Panc1 (cell line): ENCODE results near the gene SKIC3. TPM values are rescaled to one million over a fixed set of nuclear protein-coding genes. Genes with fewer than 3 reads are reported as not detected.

Experiments
- ATAC-seq: fragments of 200-7000 bp; cut with Tn5 transposase; 2 replicates; pipeline ENCODE4 v1.9.1; 2020; ENCODE audit warnings: mild to moderate bottlenecking, moderate library complexity
- BruUV-seq: library from RNA; stranded (reverse); fragments of 400-500 nt; replicated peaks from 2 replicates; lab custom pipeline; 2021; lab: Mats Ljungman, UMichigan
- CTCF ChIA-PET: fragments of 300-600 bp; sonication (Branson Sonifier 250); formaldehyde crosslinking; loops from one replicate; lab custom pipeline; 2022; ENCODE audit warnings: antibody characterized with exemption; lab: Charles Lee
- POLR2A ChIA-PET: fragments of 300-600 bp; sonication (Branson Sonifier 250); formaldehyde crosslinking; loops from one replicate; lab custom pipeline; 2022; ENCODE audit warnings: antibody characterized with exemption; lab: Charles Lee
- DNase-seq: peaks from one replicate; pipeline ENCODE4 v3.0.0-alpha.2; 2010; ENCODE audit warnings: low read depth, low spot score
- H3K27ac ChIP-seq: 2 replicates; pipeline ENCODE4 v1.5.1; 2011; ENCODE audit warnings: mild to moderate bottlenecking, low read length, inconsistent platforms
- H3K27me3 ChIP-seq: fragments of 200-500 bp; sonication (Bioruptor generic); 2 replicates; pipeline ENCODE4 v1.6.0; 2014; ENCODE audit warnings: low read length, inconsistent platforms; ENCODE audit not compliant: control insufficient read depth, insufficient read depth
- H3K36me3 ChIP-seq: fragments of 200-500 bp; sonication (Bioruptor generic); 2 replicates; pipeline ENCODE4 v1.5.1; 2014; ENCODE audit warnings: inconsistent platforms, mild to moderate bottlenecking, low read length, moderate library complexity; ENCODE audit not compliant: control insufficient read depth, insufficient read depth
- H3K4me1 ChIP-seq: 2 replicates; pipeline ENCODE4 v1.5.1; 2011; ENCODE audit warnings: inconsistent platforms, mild to moderate bottlenecking, low read length, moderate library complexity; ENCODE audit not compliant: control insufficient read depth, insufficient read depth
- H3K4me3 ChIP-seq, 2 experiments: 2 replicates each; pipeline ENCODE4 v1.5.1; 2011 to 2012; ENCODE audit warnings: low read depth in 2 of 2, low read length in 2 of 2, mild to moderate bottlenecking in 2 of 2, inconsistent platforms in 1 of 2, moderate library complexity in 1 of 2
- H3K9me3 ChIP-seq: fragments of 200-500 bp; sonication (Bioruptor generic); 2 replicates; pipeline ENCODE4 v1.5.1; 2014; ENCODE audit warnings: low read depth, mild to moderate bottlenecking, inconsistent platforms, low read length, moderate library complexity; ENCODE audit not compliant: control insufficient read depth, insufficient read depth
- POLR2AphosphoS5 ChIP-seq: IDR thresholded peaks from 2 replicates; pipeline ENCODE4 v1.6.1; 2012; ENCODE audit warnings: mild to moderate bottlenecking, low read depth, low read length, moderate library complexity
- SIN3A ChIP-seq: IDR thresholded peaks from 2 replicates; pipeline ENCODE4 v1.6.1; 2012; ENCODE audit warnings: low read depth, mild to moderate bottlenecking, low read length, moderate library complexity, borderline replicate concordance; ENCODE audit not compliant: insufficient read depth
- TCF7L2 ChIP-seq: IDR thresholded peaks from 2 replicates; pipeline ENCODE4 v1.6.1; 2011; ENCODE audit warnings: mild to moderate bottlenecking, low read depth, low read length, inconsistent platforms
- in situ Hi-C: cut with HindIII; loops from 2 replicates; pipeline ENCODE4 v1.10.0; 2016; ENCODE audit warnings: low sequenced_read_pairs, low pct_unique_long_range_greater_than_20kb
- intact Hi-C: fragments of 100-400 bp; cut with micrococcal nuclease; formaldehyde crosslinking; loops from one replicate; pipeline ENCODE4 v1.10.0; 2022; ENCODE audit not compliant: unreplicated experiment
- total RNA-seq: library from RNA; stranded (reverse); gene quantifications from one replicate; pipeline ENCODE4 v1.2.1, GENCODE V29; 2021; ENCODE audit not compliant: unreplicated experiment
- TF ChIP-seq, protein P1 (sequence below), 2 experiments: IDR thresholded peaks; 2 replicates each; pipeline ENCODE4 v1.6.1; 2011 to 2012; ENCODE audit warnings: low read depth in 2 of 2, control low read depth in 1 of 2, low read length in 1 of 2, mild to moderate bottlenecking in 1 of 2, moderate library complexity in 1 of 2; ENCODE audit not compliant: insufficient read depth in 1 of 2
- TF ChIP-seq, protein P2 (sequence below): fragments of 450-650 bp; IDR thresholded peaks from 2 replicates; pipeline ENCODE4 v1.5.1; 2017; ENCODE audit warnings: mild to moderate bottlenecking

SKIC3 gene
- total RNA-seq, 1 experiment from 2014 or later, result 69.1 TPM

DNA sequence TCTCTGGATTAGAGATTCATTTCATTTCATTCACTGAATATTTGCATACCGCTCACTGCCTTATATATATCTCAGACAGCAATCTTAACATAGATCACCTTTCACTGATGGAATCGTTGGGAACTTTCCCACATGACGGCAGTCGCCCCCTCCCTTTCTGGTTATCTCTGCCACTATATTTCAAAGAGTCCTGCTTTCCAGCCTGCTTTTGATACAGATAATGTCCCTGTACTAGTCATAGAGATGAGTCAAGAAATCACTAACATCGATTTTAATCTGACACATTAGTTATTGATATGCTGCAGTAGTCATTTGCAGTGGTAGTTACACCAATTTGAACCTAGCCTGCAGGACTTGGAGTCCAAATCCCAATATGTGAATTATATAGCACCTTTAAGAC, 8.6 kb upstream of the SKIC3 start:
- Histone ChIP-seq H3K36me3 (peaks cover 11% of the 10 kb centered on the region), H3K4me1 (peaks cover 5% of the 10 kb centered on the region; the same call in 1 of the 2 replicates), H3K27ac (no peak overlapping the region), H3K4me3 (no peak overlapping the region), H3K27me3 (no peaks in the 10 kb centered on the region), H3K9me3 (no peaks in the 10 kb centered on the region)
- DNase-seq, result no peak
- TF ChIP-seq SIN3A (no peak), TCF7L2 (no peak)
- TF ChIP-seq, protein P1, sequence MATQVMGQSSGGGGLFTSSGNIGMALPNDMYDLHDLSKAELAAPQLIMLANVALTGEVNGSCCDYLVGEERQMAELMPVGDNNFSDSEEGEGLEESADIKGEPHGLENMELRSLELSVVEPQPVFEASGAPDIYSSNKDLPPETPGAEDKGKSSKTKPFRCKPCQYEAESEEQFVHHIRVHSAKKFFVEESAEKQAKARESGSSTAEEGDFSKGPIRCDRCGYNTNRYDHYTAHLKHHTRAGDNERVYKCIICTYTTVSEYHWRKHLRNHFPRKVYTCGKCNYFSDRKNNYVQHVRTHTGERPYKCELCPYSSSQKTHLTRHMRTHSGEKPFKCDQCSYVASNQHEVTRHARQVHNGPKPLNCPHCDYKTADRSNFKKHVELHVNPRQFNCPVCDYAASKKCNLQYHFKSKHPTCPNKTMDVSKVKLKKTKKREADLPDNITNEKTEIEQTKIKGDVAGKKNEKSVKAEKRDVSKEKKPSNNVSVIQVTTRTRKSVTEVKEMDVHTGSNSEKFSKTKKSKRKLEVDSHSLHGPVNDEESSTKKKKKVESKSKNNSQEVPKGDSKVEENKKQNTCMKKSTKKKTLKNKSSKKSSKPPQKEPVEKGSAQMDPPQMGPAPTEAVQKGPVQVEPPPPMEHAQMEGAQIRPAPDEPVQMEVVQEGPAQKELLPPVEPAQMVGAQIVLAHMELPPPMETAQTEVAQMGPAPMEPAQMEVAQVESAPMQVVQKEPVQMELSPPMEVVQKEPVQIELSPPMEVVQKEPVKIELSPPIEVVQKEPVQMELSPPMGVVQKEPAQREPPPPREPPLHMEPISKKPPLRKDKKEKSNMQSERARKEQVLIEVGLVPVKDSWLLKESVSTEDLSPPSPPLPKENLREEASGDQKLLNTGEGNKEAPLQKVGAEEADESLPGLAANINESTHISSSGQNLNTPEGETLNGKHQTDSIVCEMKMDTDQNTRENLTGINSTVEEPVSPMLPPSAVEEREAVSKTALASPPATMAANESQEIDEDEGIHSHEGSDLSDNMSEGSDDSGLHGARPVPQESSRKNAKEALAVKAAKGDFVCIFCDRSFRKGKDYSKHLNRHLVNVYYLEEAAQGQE (IDR thresholded peaks at IDR 0.05; ENCODE audit: insufficient read depth in 1 of 2, low read depth in 2 of 2, low read length in 1 of 2), result no peak
- CTCF ChIA-PET, result no interaction called here
- intact Hi-C loops (no loop called here), in situ Hi-C loops (no loop called here)
- no TSS peak for BruUV-seq
- POLR2A ChIA-PET, result no interaction called here
- ATAC-seq, result no peak

DNA sequence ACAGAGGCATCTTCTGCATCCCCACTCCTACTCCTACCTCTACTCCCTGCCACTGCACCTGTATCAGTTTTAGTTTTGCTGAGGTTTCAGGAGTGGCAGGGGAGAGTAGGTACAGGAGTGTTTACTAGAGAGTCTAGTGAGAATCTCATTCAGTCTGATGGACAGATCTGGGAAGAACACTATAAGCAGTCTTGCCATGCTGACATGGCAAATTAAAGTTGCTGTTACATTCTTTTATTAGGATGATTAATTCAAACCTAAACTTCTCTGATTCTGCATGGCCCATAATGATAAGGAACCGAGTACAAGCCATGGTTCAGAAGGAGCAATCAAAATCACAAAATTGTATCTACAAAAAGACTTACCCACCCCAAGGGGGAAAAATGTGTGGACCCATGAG, 7.5 kb upstream of the SKIC3 start:
- DNase-seq, result no peak
- H3K4me3 ChIP-seq, result no peak overlapping the region
- TF ChIP-seq POLR2AphosphoS5, result no peak
- no peak for TF ChIP-seq TCF7L2
- TF ChIP-seq, protein P1 (IDR thresholded peaks at IDR 0.05; ENCODE audit: insufficient read depth in 1 of 2, low read depth in 2 of 2, low read length in 1 of 2), result no peak
- TF ChIP-seq SIN3A, result no peak
- TF ChIP-seq, protein P2, sequence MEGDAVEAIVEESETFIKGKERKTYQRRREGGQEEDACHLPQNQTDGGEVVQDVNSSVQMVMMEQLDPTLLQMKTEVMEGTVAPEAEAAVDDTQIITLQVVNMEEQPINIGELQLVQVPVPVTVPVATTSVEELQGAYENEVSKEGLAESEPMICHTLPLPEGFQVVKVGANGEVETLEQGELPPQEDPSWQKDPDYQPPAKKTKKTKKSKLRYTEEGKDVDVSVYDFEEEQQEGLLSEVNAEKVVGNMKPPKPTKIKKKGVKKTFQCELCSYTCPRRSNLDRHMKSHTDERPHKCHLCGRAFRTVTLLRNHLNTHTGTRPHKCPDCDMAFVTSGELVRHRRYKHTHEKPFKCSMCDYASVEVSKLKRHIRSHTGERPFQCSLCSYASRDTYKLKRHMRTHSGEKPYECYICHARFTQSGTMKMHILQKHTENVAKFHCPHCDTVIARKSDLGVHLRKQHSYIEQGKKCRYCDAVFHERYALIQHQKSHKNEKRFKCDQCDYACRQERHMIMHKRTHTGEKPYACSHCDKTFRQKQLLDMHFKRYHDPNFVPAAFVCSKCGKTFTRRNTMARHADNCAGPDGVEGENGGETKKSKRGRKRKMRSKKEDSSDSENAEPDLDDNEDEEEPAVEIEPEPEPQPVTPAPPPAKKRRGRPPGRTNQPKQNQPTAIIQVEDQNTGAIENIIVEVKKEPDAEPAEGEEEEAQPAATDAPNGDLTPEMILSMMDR, result no peak
- H3K4me1 ChIP-seq, result peaks cover 5% of the 10 kb centered on the region; the same call in 1 of the 2 replicates
- H3K9me3 ChIP-seq, result no peaks in the 10 kb centered on the region
- H3K27me3 ChIP-seq, result no peaks in the 10 kb centered on the region
- no peak for ATAC-seq
- BruUV-seq, result no TSS peak
- ChIA-PET CTCF (no interaction called here), POLR2A (no interaction called here)
- in situ Hi-C loops, result no loop called here
- intact Hi-C loops, result no loop called here
- peaks cover 5% of the 10 kb centered on the region for H3K36me3 ChIP-seq
- no peak overlapping the region for H3K27ac ChIP-seq
